HCT116 (cell line): ENCODE data around the gene CDH5. TPM values are rescaled to one million over a fixed set of nuclear protein-coding genes. Genes with fewer than 3 reads are reported as not detected.

Experiments
- ATAC-seq: fragments of 200-7000 bp; cut with Tn5 transposase; 2 replicates; pipeline ENCODE4 v1.9.1; 2020; ENCODE audit warnings: mild to moderate bottlenecking, moderate library complexity
- BruUV-seq: library from RNA; stranded (reverse); fragments of 400-500 nt; replicated peaks from 2 replicates; lab custom pipeline; 2021; lab: Mats Ljungman, UMichigan
- CTCF ChIA-PET: fragments of 300-600 bp; sonication (Branson Sonifier 250); formaldehyde crosslinking; loops from one replicate; lab custom pipeline; 2021; ENCODE audit warnings: antibody characterized with exemption; lab: Charles Lee
- POLR2A ChIA-PET: fragments of 300-600, 350-600 bp; sonication (Branson Sonifier 250); formaldehyde crosslinking; loops from one replicate; lab custom pipeline; 2021; ENCODE audit warnings: antibody characterized with exemption; lab: Charles Lee
- RAD21 ChIA-PET, 2 experiments: fragments of 300-600 bp; sonication (Branson Sonifier 250); formaldehyde crosslinking; loops; one replicate each; lab custom pipeline; 2023; ENCODE audit warnings: low total read pairs in 2 of 2; ENCODE audit not compliant: uncharacterized antibody in 2 of 2, unreplicated experiment in 2 of 2, low non-redundant PET in 1 of 2; lab: Charles Lee
- DNase-seq: peaks from one replicate; pipeline ENCODE4 v3.0.0-alpha.2; 2010; ENCODE audit warnings: low read depth, low spot score
- H2AFZ ChIP-seq: fragments of 200-600 bp; shearing (Covaris generic), sonication (generic); 2 replicates; pipeline ENCODE4 v1.6.1; 2017; ENCODE audit warnings: low read depth, mixed run types, mixed read lengths, antibody characterized with exemption, low read length; ENCODE audit not compliant: poor library complexity, severe bottlenecking
- H3K27ac ChIP-seq: 2 replicates; pipeline ENCODE4 v1.5.1; 2012; ENCODE audit warnings: low read depth, low read length
- H3K27me3 ChIP-seq: fragments of 200-600 bp; sonication (generic); 2 replicates; pipeline ENCODE4 v1.6.1; 2016; ENCODE audit warnings: mixed run types, low read length, mixed read lengths; ENCODE audit not compliant: insufficient read depth
- H3K36me3 ChIP-seq, 2 experiments: fragments of 200-500 bp in 1 of 2; fragments of 200-600 bp in 1 of 2; sonication (Bioruptor generic) in 1 of 2; sonication (generic) in 1 of 2; 2 replicates each; pipeline versions ENCODE4 v1.5.1 to v1.6.1; 2014 to 2016; ENCODE audit warnings: low read length in 2 of 2, inconsistent platforms in 1 of 2, mixed read lengths in 1 of 2, mixed run types in 1 of 2; ENCODE audit not compliant: insufficient read depth in 2 of 2, control insufficient read depth in 1 of 2
- H3K4me1 ChIP-seq, 2 experiments: fragments of 200-600 bp in 1 of 2; sonication (generic) in 1 of 2; 2 replicates each; pipeline versions ENCODE4 v1.5.1 to v1.6.1; 2012 to 2017; ENCODE audit warnings: low read length in 2 of 2, inconsistent platforms in 1 of 2, mild to moderate bottlenecking in 1 of 2, mixed read lengths in 1 of 2, mixed run types in 1 of 2, moderate library complexity in 1 of 2; ENCODE audit not compliant: insufficient read depth in 2 of 2, control insufficient read depth in 1 of 2
- H3K4me2 ChIP-seq: fragments of 200-600 bp; sonication (generic); 2 replicates; pipeline ENCODE4 v1.6.1; 2017; ENCODE audit warnings: mixed run types, low read length, mixed read lengths
- H3K4me3 ChIP-seq, 2 experiments: fragments of 200-600 bp in 1 of 2; sonication (generic) in 1 of 2; replicated peaks in 1 of 2; 2 replicates each; pipeline ENCODE4 v1.5.1; 2011 to 2016; ENCODE audit warnings: low read length in 2 of 2, control low read depth in 1 of 2, low read depth in 1 of 2, mild to moderate bottlenecking in 1 of 2, mixed read lengths in 1 of 2, mixed run types in 1 of 2
- H3K79me2 ChIP-seq: fragments of 200-600 bp; sonication (generic); 2 replicates; pipeline ENCODE4 v1.6.1; 2017; ENCODE audit warnings: mild to moderate bottlenecking, mixed run types, low read length, moderate library complexity, mixed read lengths; ENCODE audit not compliant: insufficient read depth
- H3K9ac ChIP-seq: fragments of 200-600 bp; sonication (generic); 2 replicates; pipeline ENCODE4 v1.6.1; 2016; ENCODE audit warnings: low read length, mixed read lengths
- H3K9me2 ChIP-seq: fragments of 200-600 bp; sonication (generic), shearing (Covaris generic); 2 replicates; pipeline ENCODE4 v1.6.1; 2017; ENCODE audit warnings: mixed run types, mild to moderate bottlenecking, moderate library complexity; ENCODE audit not compliant: insufficient read depth
- H3K9me3 ChIP-seq, 2 experiments: fragments of 200-500 bp in 1 of 2; fragments of 200-600 bp in 1 of 2; sonication (Bioruptor generic) in 1 of 2; sonication (generic) in 1 of 2; 2 replicates each; pipeline ENCODE4 v1.6.1; 2014 to 2017; ENCODE audit warnings: low read length in 2 of 2, mixed read lengths in 2 of 2, inconsistent platforms in 1 of 2, low read depth in 1 of 2, mild to moderate bottlenecking in 1 of 2, mixed run types in 1 of 2, moderate library complexity in 1 of 2; ENCODE audit not compliant: control insufficient read depth in 1 of 2, insufficient read depth in 1 of 2
- H4K20me1 ChIP-seq: fragments of 200-600 bp; sonication (generic), shearing (Covaris generic); 2 replicates; pipeline ENCODE4 v1.6.1; 2017; ENCODE audit warnings: mixed run types, mild to moderate bottlenecking, moderate library complexity; ENCODE audit not compliant: insufficient read depth
- CBX3 ChIP-seq: IDR thresholded peaks from 2 replicates; pipeline ENCODE4 v1.6.1; 2012; ENCODE audit warnings: low read depth
- EGR1 ChIP-seq: IDR thresholded peaks from 2 replicates; pipeline ENCODE4 v1.6.1; 2012; ENCODE audit warnings: low read depth
- EZH2phosphoT487 ChIP-seq: fragments of 200-600 bp; IDR thresholded peaks from 2 replicates; pipeline ENCODE4 v1.6.1; 2018; ENCODE audit warnings: antibody characterized with exemption, borderline replicate concordance
- JUND ChIP-seq: IDR thresholded peaks from 2 replicates; pipeline ENCODE4 v1.6.1; 2012
- POLR2AphosphoS5 ChIP-seq: IDR thresholded peaks from 2 replicates; pipeline ENCODE4 v1.6.1; 2011; ENCODE audit warnings: mild to moderate bottlenecking, low read depth, low read length, moderate library complexity
- RAD21 ChIP-seq: IDR thresholded peaks from 2 replicates; pipeline ENCODE4 v1.6.1; 2012; ENCODE audit warnings: low read depth, mild to moderate bottlenecking
- SP1 ChIP-seq: IDR thresholded peaks from 2 replicates; pipeline ENCODE4 v1.6.1; 2012; ENCODE audit warnings: low read depth
- TCF7L2 ChIP-seq: IDR thresholded peaks from 2 replicates; pipeline ENCODE4 v1.7.0; 2011; ENCODE audit warnings: borderline replicate concordance, inconsistent platforms; ENCODE audit not compliant: insufficient read depth, insufficient read length; ENCODE audit errors: extremely low read depth
- YY1 ChIP-seq: IDR thresholded peaks from 2 replicates; pipeline ENCODE4 v1.6.1; 2011; ENCODE audit warnings: low read length, low read depth, moderate library complexity, mild to moderate bottlenecking; ENCODE audit not compliant: insufficient replicate concordance; ENCODE audit errors: extremely low read depth
- ZFX ChIP-seq: fragments of 450-650 bp; IDR thresholded peaks from 2 replicates; pipeline ENCODE4 v1.6.1; 2017
- intact Hi-C: fragments of 100-400 bp; cut with micrococcal nuclease; formaldehyde crosslinking; loops from 2 replicates; pipeline ENCODE4 v1.10.0; 2022
- total RNA-seq: library from RNA; stranded (reverse); gene quantifications from one replicate; pipeline ENCODE4 v1.2.1, GENCODE V29; 2021; ENCODE audit not compliant: unreplicated experiment
- TF ChIP-seq, protein P1 (sequence below), 3 experiments: fragments of 200-600 bp in 1 of 3; sonication (generic) in 1 of 3; IDR thresholded peaks in 2 of 3; conservative IDR thresholded peaks in 1 of 3; 2 replicates each; pipeline ENCODE4 v1.5.1; 2012 to 2017; ENCODE audit warnings: low read depth in 2 of 3, low read length in 2 of 3, antibody characterized with exemption in 1 of 3, borderline replicate concordance in 1 of 3, control low read depth in 1 of 3, mild to moderate bottlenecking in 1 of 3, mixed read lengths in 1 of 3, mixed run types in 1 of 3, moderate library complexity in 1 of 3; ENCODE audit not compliant: insufficient read depth in 1 of 3
- TF ChIP-seq, protein P2 (sequence below): IDR thresholded peaks from 2 replicates; pipeline ENCODE4 v1.6.1; 2012
- TF ChIP-seq, protein P3 (sequence below): IDR thresholded peaks from 2 replicates; pipeline ENCODE4 v1.6.1; 2012; ENCODE audit warnings: low read depth

The CDH5 gene
- total RNA-seq, 1 experiment from 2014 or later = 0.15 TPM

DNA sequence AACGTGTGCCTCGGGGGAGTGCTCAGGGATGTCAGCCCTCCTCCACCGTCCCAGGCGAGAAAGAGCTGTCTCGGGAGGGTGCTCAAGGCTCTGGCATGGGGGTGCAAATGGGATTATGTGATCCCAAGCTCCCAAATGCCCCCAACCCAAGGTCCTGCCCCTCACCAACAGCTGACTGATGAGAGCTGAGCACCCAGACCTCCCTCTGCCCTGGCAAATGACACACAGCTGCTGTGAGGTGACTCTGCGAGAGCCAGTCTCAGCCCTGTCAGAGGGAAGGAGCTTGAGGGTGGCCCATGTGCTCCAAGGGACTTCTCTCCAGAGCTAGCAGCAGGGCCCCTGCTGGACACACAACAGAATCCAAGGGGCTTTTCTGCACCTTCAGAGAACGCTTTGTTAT is 7.7 kb downstream of the CDH5 start:
- DNase-seq = no peak
- Histone ChIP-seq H3K27ac (no peak overlapping the region), H2AFZ (no peak overlapping the region), H3K9me3 (no peaks in the 10 kb centered on the region), H3K4me1 (peaks cover 0 to under 1% of the 10 kb centered on the region in 2 experiments; a peak in 1 of 4 replicates), H3K27me3 (no peaks in the 10 kb centered on the region), H3K4me3 (no peak overlapping the region), H3K9ac (no peak overlapping the region), H3K79me2 (no peaks in the 10 kb centered on the region), H3K36me3 (no peaks in the 10 kb centered on the region), H3K4me2 (no peak overlapping the region), H3K9me2 (no peaks in the 10 kb centered on the region), H4K20me1 (no peaks in the 10 kb centered on the region)
- POLR2A ChIA-PET = no interaction called here
- RAD21 ChIA-PET = no interaction called here
- TF ChIP-seq YY1 = no peak
- TF ChIP-seq TCF7L2 = no peak
- TF ChIP-seq EGR1 = no peak
- no peak for TF ChIP-seq ZFX
- TF ChIP-seq, protein P1, sequence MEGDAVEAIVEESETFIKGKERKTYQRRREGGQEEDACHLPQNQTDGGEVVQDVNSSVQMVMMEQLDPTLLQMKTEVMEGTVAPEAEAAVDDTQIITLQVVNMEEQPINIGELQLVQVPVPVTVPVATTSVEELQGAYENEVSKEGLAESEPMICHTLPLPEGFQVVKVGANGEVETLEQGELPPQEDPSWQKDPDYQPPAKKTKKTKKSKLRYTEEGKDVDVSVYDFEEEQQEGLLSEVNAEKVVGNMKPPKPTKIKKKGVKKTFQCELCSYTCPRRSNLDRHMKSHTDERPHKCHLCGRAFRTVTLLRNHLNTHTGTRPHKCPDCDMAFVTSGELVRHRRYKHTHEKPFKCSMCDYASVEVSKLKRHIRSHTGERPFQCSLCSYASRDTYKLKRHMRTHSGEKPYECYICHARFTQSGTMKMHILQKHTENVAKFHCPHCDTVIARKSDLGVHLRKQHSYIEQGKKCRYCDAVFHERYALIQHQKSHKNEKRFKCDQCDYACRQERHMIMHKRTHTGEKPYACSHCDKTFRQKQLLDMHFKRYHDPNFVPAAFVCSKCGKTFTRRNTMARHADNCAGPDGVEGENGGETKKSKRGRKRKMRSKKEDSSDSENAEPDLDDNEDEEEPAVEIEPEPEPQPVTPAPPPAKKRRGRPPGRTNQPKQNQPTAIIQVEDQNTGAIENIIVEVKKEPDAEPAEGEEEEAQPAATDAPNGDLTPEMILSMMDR (IDR thresholded peaks at IDR 0.05 in 2 of 3, conservative IDR thresholded peaks at IDR 0.05 in 1 of 3; ENCODE audit: borderline replicate concordance in 1 of 3, insufficient read depth in 1 of 3, low read depth in 2 of 3, low read length in 2 of 3) = no peak
- no peak for TF ChIP-seq JUND
- TF ChIP-seq RAD21 = no peak
- TF ChIP-seq, protein P2, sequence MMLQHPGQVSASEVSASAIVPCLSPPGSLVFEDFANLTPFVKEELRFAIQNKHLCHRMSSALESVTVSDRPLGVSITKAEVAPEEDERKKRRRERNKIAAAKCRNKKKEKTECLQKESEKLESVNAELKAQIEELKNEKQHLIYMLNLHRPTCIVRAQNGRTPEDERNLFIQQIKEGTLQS = no peak
- intact Hi-C loops = no loop called here
- CTCF ChIA-PET = no interaction called here
- BruUV-seq = no TSS peak
- no peak; the same call in 1 of the 2 replicates for ATAC-seq

GRCh38 chr16:66375451-66375850 is 9.0 kb downstream of the CDH5 start:
- Histone ChIP-seq H3K27ac (no peak overlapping the region), H3K4me1 (no peaks in the 10 kb centered on the region), H3K9me2 (no peaks in the 10 kb centered on the region), H3K27me3 (no peaks in the 10 kb centered on the region), H3K79me2 (no peaks in the 10 kb centered on the region), H3K9me3 (no peaks in the 10 kb centered on the region), H3K4me2 (no peak overlapping the region), H4K20me1 (no peaks in the 10 kb centered on the region), H2AFZ (no peak overlapping the region), H3K36me3 (no peaks in the 10 kb centered on the region), H3K9ac (no peak overlapping the region), H3K4me3 (no peak overlapping the region)
- intact Hi-C loops = no loop called here
- no TSS peak for BruUV-seq
- CTCF ChIA-PET = no interaction called here
- POLR2A ChIA-PET = no interaction called here
- ATAC-seq = no peak
- RAD21 ChIA-PET = no interaction called here
- no peak for DNase-seq
- no peak for TF ChIP-seq SP1
- TF ChIP-seq, protein P3, sequence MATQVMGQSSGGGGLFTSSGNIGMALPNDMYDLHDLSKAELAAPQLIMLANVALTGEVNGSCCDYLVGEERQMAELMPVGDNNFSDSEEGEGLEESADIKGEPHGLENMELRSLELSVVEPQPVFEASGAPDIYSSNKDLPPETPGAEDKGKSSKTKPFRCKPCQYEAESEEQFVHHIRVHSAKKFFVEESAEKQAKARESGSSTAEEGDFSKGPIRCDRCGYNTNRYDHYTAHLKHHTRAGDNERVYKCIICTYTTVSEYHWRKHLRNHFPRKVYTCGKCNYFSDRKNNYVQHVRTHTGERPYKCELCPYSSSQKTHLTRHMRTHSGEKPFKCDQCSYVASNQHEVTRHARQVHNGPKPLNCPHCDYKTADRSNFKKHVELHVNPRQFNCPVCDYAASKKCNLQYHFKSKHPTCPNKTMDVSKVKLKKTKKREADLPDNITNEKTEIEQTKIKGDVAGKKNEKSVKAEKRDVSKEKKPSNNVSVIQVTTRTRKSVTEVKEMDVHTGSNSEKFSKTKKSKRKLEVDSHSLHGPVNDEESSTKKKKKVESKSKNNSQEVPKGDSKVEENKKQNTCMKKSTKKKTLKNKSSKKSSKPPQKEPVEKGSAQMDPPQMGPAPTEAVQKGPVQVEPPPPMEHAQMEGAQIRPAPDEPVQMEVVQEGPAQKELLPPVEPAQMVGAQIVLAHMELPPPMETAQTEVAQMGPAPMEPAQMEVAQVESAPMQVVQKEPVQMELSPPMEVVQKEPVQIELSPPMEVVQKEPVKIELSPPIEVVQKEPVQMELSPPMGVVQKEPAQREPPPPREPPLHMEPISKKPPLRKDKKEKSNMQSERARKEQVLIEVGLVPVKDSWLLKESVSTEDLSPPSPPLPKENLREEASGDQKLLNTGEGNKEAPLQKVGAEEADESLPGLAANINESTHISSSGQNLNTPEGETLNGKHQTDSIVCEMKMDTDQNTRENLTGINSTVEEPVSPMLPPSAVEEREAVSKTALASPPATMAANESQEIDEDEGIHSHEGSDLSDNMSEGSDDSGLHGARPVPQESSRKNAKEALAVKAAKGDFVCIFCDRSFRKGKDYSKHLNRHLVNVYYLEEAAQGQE = no peak
- TF ChIP-seq EZH2phosphoT487 = no peak
- no peak for TF ChIP-seq POLR2AphosphoS5
- no peak for TF ChIP-seq CBX3
